ENCODE results near the gene ELFN1.

DNA sequence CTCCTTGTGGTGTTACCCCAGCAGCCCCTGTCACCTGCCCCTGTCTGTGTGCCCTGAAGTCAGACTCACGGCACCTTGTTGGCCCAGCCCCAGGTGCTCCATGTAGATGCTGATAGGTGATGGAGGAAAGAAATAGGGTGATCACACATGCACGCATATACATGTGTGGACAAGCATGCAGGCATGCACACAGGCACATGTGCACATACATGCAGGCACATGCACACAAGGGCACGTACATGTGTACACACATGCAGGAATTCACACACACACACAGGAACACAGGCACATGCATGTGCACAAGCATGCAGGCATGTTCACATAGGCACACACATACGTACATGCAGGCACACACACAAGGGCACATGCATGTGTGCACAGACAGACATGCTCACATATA is 16.6 kb upstream of the ELFN1 start:
- TF ChIP-seq CTCF (IDR thresholded peaks at IDR 0.05): no peak
- no peak for TF ChIP-seq POLR2A (IDR thresholded peaks at IDR 0.05)
